A673 (cell line): ENCODE data around the gene ATRIP. TPM values are rescaled to one million over a fixed set of nuclear protein-coding genes. Genes with fewer than 3 reads are reported as not detected.
"Not testable (repeated sequence)": the region's sequence is repeated elsewhere in the genome, so short reads cannot be mapped to it uniquely, and the experiment has no call there.

Experiments
- BruUV-seq: library from RNA; stranded (reverse); fragments of 400-500 nt; replicated peaks from 2 replicates; lab custom pipeline; 2021; lab: Mats Ljungman, UMichigan
- CTCF ChIA-PET: fragments of 300-600 bp; sonication (Branson Sonifier 250); formaldehyde crosslinking; loops from one replicate; lab custom pipeline; 2022; ENCODE audit warnings: antibody characterized with exemption; lab: Charles Lee
- POLR2A ChIA-PET: fragments of 300-600 bp; sonication (Branson Sonifier 250); formaldehyde crosslinking; loops from one replicate; lab custom pipeline; 2022; ENCODE audit warnings: antibody characterized with exemption; ENCODE audit not compliant: low non-redundant PET; lab: Charles Lee
- DNase-seq: peaks from one replicate; pipeline ENCODE4 v3.0.0-alpha.2; 2015; ENCODE audit warnings: low spot score
- H3K27ac ChIP-seq: fragments of 200-600 bp; sonication (generic); 2 replicates; pipeline ENCODE4 v1.5.1; 2016; ENCODE audit warnings: mixed run types, low read depth, mild to moderate bottlenecking, mixed read lengths, antibody characterized with exemption, low read length; ENCODE audit not compliant: poor library complexity, severe bottlenecking
- H3K27me3 ChIP-seq: fragments of 200-600 bp; sonication (generic); replicated peaks from 2 replicates; pipeline ENCODE4 v1.6.1; 2017; ENCODE audit warnings: mixed run types, low read depth, mild to moderate bottlenecking, mixed read lengths, antibody characterized with exemption, low read length; ENCODE audit not compliant: insufficient read depth, poor library complexity
- H3K36me3 ChIP-seq: fragments of 200-600 bp; sonication (generic); 2 replicates; pipeline ENCODE4 v1.6.1; 2016; ENCODE audit warnings: mixed run types, mild to moderate bottlenecking, mixed read lengths, antibody characterized with exemption, low read length; ENCODE audit not compliant: insufficient read depth, poor library complexity, severe bottlenecking
- H3K4me1 ChIP-seq: fragments of 200-600 bp; sonication (generic); 2 replicates; pipeline ENCODE4 v1.6.1; 2017; ENCODE audit warnings: mixed run types, mild to moderate bottlenecking, mixed read lengths, antibody characterized with exemption, low read length; ENCODE audit not compliant: insufficient read depth, poor library complexity, severe bottlenecking
- H3K4me3 ChIP-seq: fragments of 200-600 bp; sonication (generic); 2 replicates; pipeline ENCODE4 v1.5.1; 2016; ENCODE audit warnings: low read depth, mixed run types, mild to moderate bottlenecking, mixed read lengths, low read length; ENCODE audit not compliant: poor library complexity, severe bottlenecking
- H3K9me3 ChIP-seq: fragments of 200-600 bp; sonication (generic); 2 replicates; pipeline ENCODE4 v1.6.1; 2016; ENCODE audit warnings: mixed run types, low read depth, mild to moderate bottlenecking, mixed read lengths, antibody characterized with exemption, low read length; ENCODE audit not compliant: poor library complexity, severe bottlenecking
- EZH2 ChIP-seq: fragments of 200-600 bp; sonication (generic); IDR thresholded peaks from 2 replicates; pipeline ENCODE4 v1.6.1; 2017; ENCODE audit warnings: borderline replicate concordance, low read depth, mild to moderate bottlenecking, mixed read lengths, antibody characterized with exemption, low read length; ENCODE audit not compliant: poor library complexity, severe bottlenecking
- intact Hi-C: fragments of 100-400 bp; cut with micrococcal nuclease; formaldehyde crosslinking; loops from one replicate; pipeline ENCODE4 v1.10.0; 2022; ENCODE audit not compliant: unreplicated experiment
- total RNA-seq: library from RNA; stranded (reverse); gene quantifications from 2 replicates; pipeline ENCODE4 v1.2.3, GENCODE V29; 2021
- TF ChIP-seq, protein P1 (sequence below): fragments of 300-800, 200-600 bp; sonication (generic); conservative IDR thresholded peaks from 2 replicates; pipeline ENCODE4 v1.5.1; 2017; ENCODE audit warnings: low read depth, mild to moderate bottlenecking, antibody characterized with exemption, low read length, moderate library complexity, mixed read lengths

The ATRIP gene
- total RNA-seq, 1 experiment from 2014 or later: 9.7 TPM

DNA sequence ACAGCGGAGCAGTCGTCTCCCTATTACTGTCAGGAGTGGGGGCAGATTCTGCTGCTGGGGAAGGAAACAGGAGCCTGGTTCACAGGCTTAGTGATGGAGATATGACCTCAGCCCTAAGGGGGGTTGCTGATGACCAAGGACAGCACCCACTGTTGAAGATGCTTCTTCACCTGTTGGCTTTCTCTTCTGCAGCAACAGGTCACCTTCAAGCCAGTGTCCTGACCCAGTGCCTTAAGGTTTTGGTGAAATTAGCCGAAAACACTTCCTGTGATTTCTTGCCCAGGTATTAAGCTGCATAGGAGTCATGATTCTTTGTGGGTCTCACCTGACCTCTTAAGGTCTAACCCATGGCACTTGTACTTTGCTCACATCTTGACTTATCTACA is 14.0 kb downstream of the ATRIP start:
- Histone ChIP-seq H3K4me3 (no peak overlapping the region), H3K27me3 (no peaks in the 10 kb centered on the region), H3K9me3 (no peaks in the 10 kb centered on the region), H3K36me3 (peaks cover 10% of the 10 kb centered on the region), H3K4me1 (no peaks in the 10 kb centered on the region), H3K27ac (no peak overlapping the region)
- CTCF ChIA-PET: no interaction called here
- TF ChIP-seq, protein P1, sequence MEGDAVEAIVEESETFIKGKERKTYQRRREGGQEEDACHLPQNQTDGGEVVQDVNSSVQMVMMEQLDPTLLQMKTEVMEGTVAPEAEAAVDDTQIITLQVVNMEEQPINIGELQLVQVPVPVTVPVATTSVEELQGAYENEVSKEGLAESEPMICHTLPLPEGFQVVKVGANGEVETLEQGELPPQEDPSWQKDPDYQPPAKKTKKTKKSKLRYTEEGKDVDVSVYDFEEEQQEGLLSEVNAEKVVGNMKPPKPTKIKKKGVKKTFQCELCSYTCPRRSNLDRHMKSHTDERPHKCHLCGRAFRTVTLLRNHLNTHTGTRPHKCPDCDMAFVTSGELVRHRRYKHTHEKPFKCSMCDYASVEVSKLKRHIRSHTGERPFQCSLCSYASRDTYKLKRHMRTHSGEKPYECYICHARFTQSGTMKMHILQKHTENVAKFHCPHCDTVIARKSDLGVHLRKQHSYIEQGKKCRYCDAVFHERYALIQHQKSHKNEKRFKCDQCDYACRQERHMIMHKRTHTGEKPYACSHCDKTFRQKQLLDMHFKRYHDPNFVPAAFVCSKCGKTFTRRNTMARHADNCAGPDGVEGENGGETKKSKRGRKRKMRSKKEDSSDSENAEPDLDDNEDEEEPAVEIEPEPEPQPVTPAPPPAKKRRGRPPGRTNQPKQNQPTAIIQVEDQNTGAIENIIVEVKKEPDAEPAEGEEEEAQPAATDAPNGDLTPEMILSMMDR: no peak
- no peak for TF ChIP-seq EZH2
- intact Hi-C loops: no loop called here
- POLR2A ChIA-PET: no interaction called here
- DNase-seq: no peak
- no TSS peak for BruUV-seq

DNA sequence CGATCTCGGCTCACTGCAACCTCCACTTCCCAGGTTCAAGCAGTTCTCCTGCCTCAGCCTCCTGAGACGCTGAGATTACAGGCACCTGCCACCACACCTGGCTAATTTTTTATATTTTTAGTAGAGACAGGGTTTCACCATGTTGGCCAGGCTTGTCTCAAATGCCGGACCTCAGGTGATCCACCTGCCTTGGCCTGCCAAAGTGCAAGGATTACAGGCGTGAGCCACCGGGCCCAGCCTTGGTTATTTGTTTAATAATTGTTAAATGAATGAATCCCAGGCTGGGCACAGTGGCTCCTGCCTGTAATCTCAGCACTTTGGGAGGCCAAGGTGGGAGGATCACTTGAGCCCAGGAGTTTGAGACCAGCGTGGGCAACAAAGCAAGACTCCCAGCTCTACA is 15.2 kb downstream of the ATRIP start:
- CTCF ChIA-PET, BruUV-seq, H3K4me3 ChIP-seq, H3K4me1 ChIP-seq, H3K27ac ChIP-seq, DNase-seq, H3K27me3 ChIP-seq, intact Hi-C loops, H3K9me3 ChIP-seq: not testable (repeated sequence)
- POLR2A ChIA-PET: interaction anchor here (0.7 kb wide), 1 partner anchor 58 kb away, joined by 3 read pairs; no protein-coding TSS in a partner anchor
- H3K36me3 ChIP-seq: peaks cover 10% of the 10 kb centered on the region

DNA sequence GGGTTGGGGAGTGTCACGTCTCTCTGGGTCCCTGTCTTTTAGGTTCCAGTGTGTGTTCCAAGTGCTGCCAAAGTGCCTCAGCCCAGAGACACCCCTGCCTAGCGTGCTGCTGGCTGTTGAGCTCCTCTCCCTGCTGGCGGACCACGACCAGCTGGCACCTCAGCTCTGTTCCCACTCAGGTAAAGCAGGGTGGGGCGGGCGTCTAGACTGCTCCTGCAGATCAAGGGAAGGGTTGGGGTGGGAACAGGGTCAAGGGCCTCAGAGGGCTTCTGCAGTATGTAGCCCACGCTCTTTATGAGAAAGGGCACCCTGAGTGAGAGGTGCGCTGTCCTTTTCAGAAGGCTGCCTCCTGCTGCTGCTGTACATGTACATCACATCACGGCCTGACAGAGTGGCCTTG is 17.2 kb downstream of the ATRIP start:
- DNase-seq: no peak
- Histone ChIP-seq H3K36me3 (peaks cover 10% of the 10 kb centered on the region), H3K9me3 (no peaks in the 10 kb centered on the region), H3K4me3 (no peak overlapping the region), H3K27me3 (no peaks in the 10 kb centered on the region), H3K27ac (no peak overlapping the region), H3K4me1 (peaks cover 12% of the 10 kb centered on the region)
- BruUV-seq: no TSS peak
- no peak for TF ChIP-seq EZH2
- TF ChIP-seq, protein P1: no peak
- ChIA-PET POLR2A (no interaction called here), CTCF (no interaction called here)
- intact Hi-C loops: no loop called here

DNA sequence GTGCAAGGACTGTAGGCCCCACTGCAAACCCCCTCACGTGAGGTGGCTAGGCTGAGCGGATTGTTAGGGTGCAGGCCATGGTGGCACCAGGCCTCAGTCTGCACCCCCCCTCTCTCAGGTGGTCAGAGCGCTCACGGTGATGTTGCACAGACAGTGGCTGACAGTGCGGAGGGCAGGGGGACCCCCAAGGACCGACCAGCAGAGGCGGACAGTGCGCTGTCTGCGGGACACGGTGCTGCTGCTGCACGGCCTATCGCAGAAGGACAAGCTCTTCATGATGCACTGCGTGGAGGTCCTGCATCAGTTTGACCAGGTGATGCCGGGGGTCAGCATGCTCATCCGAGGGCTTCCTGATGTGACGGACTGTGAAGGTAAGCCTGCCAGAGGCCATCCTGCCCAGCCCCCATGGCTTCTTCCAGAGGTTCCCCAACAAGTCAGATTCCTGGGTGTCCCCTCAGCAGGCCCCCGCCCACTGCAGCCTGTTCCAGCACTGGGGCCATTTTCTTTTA is 18.2 kb downstream of the ATRIP start:
- POLR2A ChIA-PET: interaction anchor here (0.6 kb wide), 1 partner anchor 91 kb away, joined by 3 read pairs; no protein-coding TSS in a partner anchor
- Histone ChIP-seq H3K27ac (no peak overlapping the region), H3K27me3 (no peaks in the 10 kb centered on the region), H3K4me1 (peaks cover 12% of the 10 kb centered on the region), H3K4me3 (no peak overlapping the region), H3K36me3 (peaks cover 4% of the 10 kb centered on the region), H3K9me3 (no peaks in the 10 kb centered on the region)
- TF ChIP-seq, protein P1: no peak
- TF ChIP-seq EZH2: no peak
- CTCF ChIA-PET: no interaction called here
- BruUV-seq: no TSS peak
- no peak for DNase-seq
- intact Hi-C loops: no loop called here
